GM12892 (cell line): ENCODE measurements around the gene FKBP9.
A peak's percentile ranks its signal among the peaks of the same experiment; 100 is the strongest.

ENCODE experiments used
- DNase-seq: peaks from one replicate; pipeline ENCODE4 v3.0.0; 2011; ENCODE audit not compliant: insufficient read length
- FAIRE-seq: peaks from 2 replicates; lab custom pipeline; 2011; peaks lifted over from hg19 to GRCh38; lab: Jason Lieb, UNC
- POLR2A ChIP-seq: IDR thresholded peaks from 2 replicates; pipeline ENCODE4 v1.6.1; 2011; ENCODE audit warnings: low read depth, low read length, control low read depth
- POLR2AphosphoS5 ChIP-seq: IDR thresholded peaks from 2 replicates; pipeline ENCODE4 v1.6.1; 2011; ENCODE audit warnings: low read depth, low read length, control low read depth
- TAF1 ChIP-seq: IDR thresholded peaks from 2 replicates; pipeline ENCODE4 v1.6.1; 2011; ENCODE audit warnings: low read depth, mild to moderate bottlenecking, control low read depth, low read length, borderline replicate concordance

FKBP9 gene

DNA sequence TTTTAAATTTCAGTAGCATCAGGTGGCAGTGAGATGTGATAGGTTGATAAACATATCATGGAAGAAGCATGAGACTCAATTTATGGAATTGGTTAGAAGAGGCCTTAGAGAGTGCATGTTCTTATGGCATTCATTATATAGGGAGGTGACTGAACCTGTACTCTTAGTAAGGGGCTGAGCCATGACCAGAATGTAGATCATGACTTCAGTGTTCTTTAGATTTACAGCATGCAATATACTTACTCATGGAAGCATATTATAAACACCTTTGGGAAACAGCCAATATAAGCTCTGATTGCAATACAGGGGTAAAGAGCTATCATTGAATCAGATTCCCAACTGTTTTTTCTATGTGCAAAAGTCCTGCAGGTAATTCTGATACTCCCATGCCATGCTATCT, 55.1 kb downstream of the FKBP9 start:
- FAIRE-seq = no peak
- TF ChIP-seq TAF1 = no peak
- TF ChIP-seq POLR2AphosphoS5 = no peak
- TF ChIP-seq POLR2A = no peak
- DNase-seq = no peak

- FAIRE-seq (no peak), DNase-seq (no peak)
- TF ChIP-seq TAF1 (no peak), POLR2AphosphoS5 (no peak), POLR2A (no peak)
These were observed 67.0 kb downstream of the FKBP9 start for GRCh38 chr7:33024189-33024757.

DNA sequence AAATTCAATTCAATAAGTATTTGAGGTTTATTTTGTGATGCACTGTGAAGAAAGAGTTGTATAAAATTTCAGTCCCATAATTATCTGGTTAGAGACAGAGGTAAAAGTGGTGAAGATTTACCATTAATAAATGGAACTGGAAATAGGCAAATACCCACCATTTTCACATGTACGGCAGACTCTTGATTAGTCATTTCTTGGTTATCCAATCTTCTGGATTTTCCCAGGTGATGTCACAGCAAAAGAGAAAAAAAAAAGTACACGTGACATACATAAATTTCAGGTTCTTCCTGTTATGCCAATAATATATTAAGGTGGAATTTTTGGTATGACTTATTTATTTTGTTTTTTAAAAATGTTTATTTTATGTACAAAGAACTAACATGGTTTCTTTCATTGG, 78.5 kb downstream of the FKBP9 start:
- FAIRE-seq (no peak), DNase-seq (no peak)
- no peak for TF ChIP-seq TAF1
- TF ChIP-seq POLR2A = no peak
- no peak for TF ChIP-seq POLR2AphosphoS5

- TF ChIP-seq TAF1 = no peak
- TF ChIP-seq POLR2A = no peak
- TF ChIP-seq POLR2AphosphoS5 = no peak
- no peak for DNase-seq
- peak; percentile 72 for FAIRE-seq
These were observed 81.4 kb downstream of the FKBP9 start for GRCh38 chr7:33038639-33039038.

GRCh38 chr7:33039257-33039902, 82.1 kb downstream of the FKBP9 start:
- TF ChIP-seq POLR2A (no peak), TAF1 (no peak), POLR2AphosphoS5 (no peak)
- FAIRE-seq (peak; percentile 53), DNase-seq (no peak)

- no peak for FAIRE-seq
- no peak for TF ChIP-seq TAF1
- no peak for TF ChIP-seq POLR2A
- TF ChIP-seq POLR2AphosphoS5 = no peak
- DNase-seq = no peak
These were observed 82.7 kb downstream of the FKBP9 start for GRCh38 chr7:33039903-33040292.

GRCh38 chr7:33040803-33041516, 83.7 kb downstream of the FKBP9 start:
- FAIRE-seq (peak; percentile 87), DNase-seq (peak; percentile 20)
- TF ChIP-seq POLR2A (peak; percentile 97), POLR2AphosphoS5 (peak; percentile 96), TAF1 (0 out of 2 replicates have a peak, but pooled peaks have one; percentile 19)

- no peak for DNase-seq
- FAIRE-seq = no peak
- TF ChIP-seq POLR2A (no peak), POLR2AphosphoS5 (no peak), TAF1 (no peak)
These were observed 84.6 kb downstream of the FKBP9 start for GRCh38 chr7:33041631-33042428.

GRCh38 chr7:33043501-33044400, 86.5 kb downstream of the FKBP9 start:
- no peak for DNase-seq
- FAIRE-seq = no peak
- TF ChIP-seq POLR2AphosphoS5 (no peak), POLR2A (no peak), TAF1 (no peak)

DNA sequence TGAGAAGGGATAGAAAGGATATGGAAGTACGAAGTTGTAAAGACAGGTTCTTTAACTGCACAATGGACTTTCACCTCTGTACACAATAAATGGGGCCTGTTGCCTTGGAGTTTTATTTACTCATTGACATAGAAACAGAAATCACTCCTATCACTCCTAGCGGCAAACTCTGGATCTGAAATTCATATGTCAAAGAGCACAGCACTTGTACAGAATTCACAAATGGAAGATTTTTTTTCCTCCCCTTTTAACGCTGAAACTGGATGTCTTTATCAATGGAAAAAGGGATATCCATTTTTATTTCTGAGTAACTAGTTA, 87.1 kb downstream of the FKBP9 start:
- FAIRE-seq = no peak
- no peak for DNase-seq

More for the DNA sequence above, 87.1 kb downstream of the FKBP9 start:
- TF ChIP-seq TAF1 = no peak
- TF ChIP-seq POLR2A = no peak
